Tibial nerve (tissue), 4 donors: ENCODE results near the gene ATP1A2.

Source experiments
- CTCF ChIP-seq, 5 experiments: fragments of 200-600 bp in 3 of 5; fragments of 450-650 bp in 2 of 5; sonication (generic) in 3 of 5; IDR thresholded peaks; one replicate each; pipeline ENCODE4 v1.5.1; 2016 to 2019; ENCODE audit warnings: antibody characterized with exemption in 5 of 5, mild to moderate bottlenecking in 3 of 5, moderate library complexity in 2 of 5
- EP300 ChIP-seq, 2 donors: sonication (generic); formaldehyde crosslinking; IDR thresholded peaks; one replicate each; pipeline ENCODE4 v1.6.1; 2017; ENCODE audit warnings: antibody characterized with exemption in 2 of 2, mild to moderate bottlenecking in 1 of 2

GRCh38 chr1:160136926-160137200 lies 21.3 kb downstream of the ATP1A2 start:
- TF ChIP-seq EP300 (IDR thresholded peaks at IDR 0.05) (no peak), CTCF (IDR thresholded peaks at IDR 0.05) (no peak)
